Activated CD4-positive, CD25-positive, alpha-beta regulatory T cell treated with anti-CD3 and anti-CD28 coated beads, Interleukin-2, amount 50 U/mL, for 72 hours (primary cell): ENCODE results near the gene MYRIP.
"Not testable (repeated sequence)": the region's sequence is repeated elsewhere in the genome, so short reads cannot be mapped to it uniquely, and the experiment has no call there.

Source experiments
- DNase-seq: peaks from one replicate; pipeline ENCODE4 v3.0.0; 2021

MYRIP gene

DNA sequence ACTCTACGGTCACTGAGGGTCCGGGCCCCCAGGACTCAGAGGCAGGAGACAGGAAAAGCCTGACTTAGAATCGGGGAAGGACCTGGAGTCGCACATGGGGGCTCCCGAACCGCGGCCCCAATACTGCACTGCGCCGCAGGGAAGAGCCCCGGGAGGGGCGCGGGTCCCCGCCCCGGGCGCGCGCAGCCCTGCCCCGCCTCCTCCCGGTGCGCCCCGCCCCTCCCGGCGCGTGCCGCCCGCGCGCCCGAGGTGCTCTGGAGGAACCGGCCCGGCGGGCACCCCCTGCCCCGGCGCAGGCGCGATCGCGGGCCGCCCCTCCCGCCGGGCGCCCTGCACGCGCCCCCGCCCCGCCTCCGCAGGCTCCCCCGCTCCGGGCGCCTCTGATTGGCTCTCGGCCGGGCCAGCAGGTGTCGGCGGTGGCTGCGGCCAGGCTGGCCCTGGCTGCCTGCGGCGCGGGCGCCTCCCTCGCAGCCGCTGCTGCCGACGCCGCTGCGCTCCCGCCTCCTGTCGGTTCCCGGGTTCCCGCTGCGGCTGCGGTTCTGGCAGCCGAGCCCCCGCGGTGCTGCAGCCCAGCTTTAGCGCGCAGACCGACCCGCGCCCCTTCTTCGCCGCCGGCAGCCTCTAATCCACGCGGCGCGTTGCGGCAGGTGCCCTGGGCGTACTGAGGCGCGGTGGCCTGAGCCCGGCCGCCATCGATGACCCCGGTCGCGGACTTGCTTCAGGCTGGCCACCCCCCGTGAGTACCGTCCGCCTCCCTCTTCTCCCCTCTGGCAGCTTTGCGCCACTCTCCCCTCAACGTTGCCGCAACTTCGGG lies at the start of gene MYRIP:
Gene MYRIP (plus strand): TSS at position 429 of the 814 bp plus-strand sequence. CDS start 91,208 bp downstream, outside the sequence.
- DNase-seq = no peak

DNA sequence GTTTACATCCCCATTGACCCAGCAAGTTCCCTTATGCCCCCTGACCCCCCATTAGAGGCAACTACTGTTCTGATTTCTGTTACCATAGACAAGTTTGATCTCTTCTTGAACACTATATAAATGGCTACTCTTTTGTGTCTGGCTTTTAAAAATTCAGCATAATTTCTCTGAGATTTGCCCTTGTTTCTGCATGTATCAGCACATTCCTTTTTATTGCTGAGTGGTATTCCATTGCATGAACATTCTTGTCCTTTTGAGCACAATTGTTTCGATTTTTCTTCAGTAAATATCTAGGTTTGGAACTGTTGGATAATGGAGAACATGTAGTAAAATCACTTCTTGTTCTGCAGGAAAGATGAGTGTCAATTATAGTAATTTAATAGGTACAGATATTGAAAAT lies 49.1 kb upstream of the MYRIP start:
- DNase-seq = no peak

DNA sequence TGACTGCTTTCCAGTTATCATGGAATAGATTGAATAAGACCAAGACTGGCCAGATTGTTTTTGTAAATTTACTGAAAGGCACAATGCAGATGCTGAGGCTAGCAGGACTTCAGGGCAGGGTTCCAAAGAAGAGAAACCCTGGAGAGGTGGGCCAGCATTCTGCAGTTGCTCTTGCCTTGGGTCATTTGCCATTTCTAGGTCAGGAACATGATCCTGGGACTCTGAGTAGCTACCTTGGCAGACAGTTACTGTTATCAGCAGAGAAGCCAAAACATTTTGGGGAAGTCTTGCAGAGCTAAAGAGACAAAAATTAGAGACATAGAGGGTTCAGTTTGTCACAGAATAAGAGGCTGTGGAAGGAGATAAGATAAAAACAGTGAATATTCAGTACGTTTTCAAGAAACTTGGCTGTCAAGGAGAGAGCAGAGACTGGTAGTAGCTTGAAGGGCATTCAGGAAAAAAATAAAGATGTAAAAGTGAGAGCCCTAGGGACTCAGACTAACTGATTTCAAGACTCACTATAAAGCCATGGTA lies 46.8 kb upstream of the MYRIP start:
- no peak for DNase-seq

DNA sequence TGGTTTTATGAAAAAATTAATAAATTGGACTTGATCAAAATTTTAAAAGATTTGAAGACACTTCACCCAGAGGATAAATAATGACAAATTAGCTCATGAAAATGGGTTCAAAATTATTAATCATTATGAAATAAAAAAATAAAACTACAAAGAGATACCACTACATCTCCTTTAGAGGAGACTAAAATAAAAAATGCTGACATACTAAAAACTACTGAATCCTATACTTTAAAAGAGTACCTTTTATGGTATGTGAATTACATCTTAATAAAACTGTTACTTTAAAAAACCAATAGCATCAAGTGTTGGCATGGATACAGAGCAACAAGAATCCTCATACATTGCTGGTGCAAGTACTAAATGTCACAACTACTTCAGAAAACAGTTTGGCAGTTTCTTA lies 46.0 kb upstream of the MYRIP start:
- DNase-seq = no peak

DNA sequence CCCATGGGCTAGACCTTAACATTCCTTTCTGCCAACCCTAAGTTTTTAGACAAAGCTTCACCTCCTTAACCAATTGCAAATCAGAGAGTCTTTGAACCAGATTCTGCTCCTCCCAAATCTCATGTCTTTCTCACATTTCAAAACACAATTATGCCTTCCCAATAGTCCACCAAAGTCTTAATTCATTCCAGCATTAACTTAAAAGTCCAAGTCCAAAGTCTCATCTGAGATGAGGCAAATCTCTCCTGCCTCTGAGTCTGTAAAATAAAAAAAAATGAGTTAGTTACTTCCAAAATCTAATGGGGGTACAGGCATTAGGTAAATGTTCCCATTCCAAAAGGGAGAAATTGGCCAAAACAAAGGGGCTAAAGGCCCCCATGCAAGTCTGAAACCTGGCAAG lies 43.8 kb upstream of the MYRIP start:
- DNase-seq = no peak

DNA sequence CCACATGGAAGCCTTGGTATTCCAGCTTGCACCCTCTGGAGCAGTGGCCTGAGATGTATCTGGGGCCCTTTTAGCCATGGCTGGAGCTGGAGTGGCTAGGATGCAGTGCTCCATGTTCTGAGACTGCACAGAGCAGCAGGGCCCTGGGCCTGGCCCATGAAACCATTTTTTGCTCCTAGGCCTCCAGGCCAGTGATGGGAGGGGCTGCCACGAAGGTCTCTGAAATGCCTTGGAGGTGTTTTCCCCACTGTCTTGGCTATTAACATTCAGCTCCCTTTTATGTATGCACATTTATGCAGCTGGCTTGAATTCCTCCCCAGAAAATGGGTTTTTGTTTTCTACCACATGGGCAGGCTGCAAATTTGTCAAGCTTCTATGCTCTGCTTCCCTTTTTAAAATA lies 43.0 kb upstream of the MYRIP start:
- no peak for DNase-seq

DNA sequence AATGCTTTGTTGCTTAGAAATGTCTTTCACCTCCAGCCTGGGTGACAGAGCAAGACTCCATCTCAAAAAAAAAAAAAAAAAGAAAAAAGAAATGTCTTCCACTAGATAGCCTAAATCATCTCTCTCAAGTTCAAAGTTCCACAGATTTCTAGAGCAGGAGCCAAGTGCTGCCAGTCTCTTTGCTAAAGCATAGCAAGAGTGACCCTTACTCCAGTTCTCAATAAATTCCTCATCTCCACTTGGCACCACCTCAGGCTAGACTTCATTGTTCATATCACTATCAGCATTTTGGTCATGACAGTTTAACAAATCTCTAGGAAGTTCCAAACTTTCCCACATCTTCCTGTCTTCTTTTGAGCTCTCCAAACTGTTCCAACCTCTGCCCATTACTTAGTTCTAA lies 42.5 kb upstream of the MYRIP start:
- DNase-seq = not testable (repeated sequence)

DNA sequence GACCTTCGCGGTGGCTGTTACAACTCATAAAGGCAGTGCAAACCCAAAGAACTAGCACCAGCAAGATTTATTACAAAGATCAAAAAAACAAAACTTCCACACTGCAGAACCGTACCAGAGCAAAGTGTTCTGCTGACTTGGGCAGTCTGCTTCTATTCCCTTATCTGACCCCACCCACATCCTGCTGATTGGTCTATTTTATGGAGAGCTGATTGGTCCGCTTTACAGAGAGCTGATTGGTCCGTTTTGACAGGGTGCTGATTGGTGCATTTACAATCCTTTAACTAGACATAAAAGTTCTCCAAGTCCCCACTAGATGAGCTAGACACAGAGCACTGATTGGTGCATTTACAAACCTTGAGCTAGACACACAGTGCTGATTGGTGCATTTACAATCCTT lies 31.2 kb upstream of the MYRIP start:
- DNase-seq = not testable (repeated sequence)

DNA sequence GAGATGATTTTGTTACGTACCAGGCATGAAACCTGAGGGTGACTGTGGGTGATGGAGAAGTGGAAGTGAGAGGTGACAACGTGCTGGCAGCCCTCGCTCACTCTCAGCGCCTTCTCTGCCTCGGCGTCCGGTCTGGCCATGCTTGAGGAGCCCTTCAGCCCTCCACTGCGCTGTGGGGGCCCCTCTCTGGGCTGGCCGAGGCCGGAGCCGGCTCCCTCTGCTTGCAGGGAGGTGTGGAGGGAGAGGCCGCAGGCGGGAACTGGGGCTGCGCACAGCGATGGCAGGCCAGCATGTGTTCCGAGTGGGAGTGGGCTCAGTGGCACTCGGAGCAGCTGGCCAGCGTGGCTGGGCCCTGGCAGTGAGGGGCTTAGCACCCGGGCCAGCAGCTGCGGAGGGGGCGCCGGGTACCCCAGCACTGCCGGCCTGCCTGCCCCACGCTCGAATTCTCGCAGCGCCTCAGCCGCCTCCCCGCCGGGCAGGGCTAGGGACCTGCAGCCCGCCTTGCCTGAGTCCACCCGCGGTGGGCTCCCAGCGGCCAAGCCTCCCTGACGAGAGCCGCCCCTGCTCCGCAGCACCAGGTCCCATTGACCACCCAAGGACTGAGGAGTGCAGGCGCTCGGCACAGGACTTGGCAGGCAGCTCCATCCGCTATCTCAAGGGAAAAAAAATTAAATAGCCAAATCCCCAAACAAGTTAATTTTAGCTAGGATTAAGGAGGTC lies 29.7 kb upstream of the MYRIP start:
- no peak for DNase-seq

DNA sequence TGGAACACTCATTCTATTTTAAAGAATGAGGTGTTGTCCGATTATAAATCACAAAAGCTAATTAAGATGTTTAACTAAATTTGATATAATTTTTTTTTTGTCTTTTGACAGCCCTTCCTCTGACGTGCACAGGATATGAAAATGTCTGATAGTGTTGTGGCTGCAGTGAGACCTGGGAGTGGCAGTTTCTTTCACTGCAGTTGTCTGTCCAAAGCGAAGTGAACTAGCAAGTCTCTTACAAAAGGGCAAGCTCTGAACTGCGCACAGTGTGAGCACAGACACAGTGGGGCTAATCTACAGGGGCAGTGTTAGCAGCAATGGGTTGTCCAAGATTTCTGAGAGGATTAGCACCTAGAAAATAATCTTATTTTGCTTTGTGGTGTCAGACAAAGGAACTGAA lies 29.1 kb upstream of the MYRIP start:
- DNase-seq = no peak

DNA sequence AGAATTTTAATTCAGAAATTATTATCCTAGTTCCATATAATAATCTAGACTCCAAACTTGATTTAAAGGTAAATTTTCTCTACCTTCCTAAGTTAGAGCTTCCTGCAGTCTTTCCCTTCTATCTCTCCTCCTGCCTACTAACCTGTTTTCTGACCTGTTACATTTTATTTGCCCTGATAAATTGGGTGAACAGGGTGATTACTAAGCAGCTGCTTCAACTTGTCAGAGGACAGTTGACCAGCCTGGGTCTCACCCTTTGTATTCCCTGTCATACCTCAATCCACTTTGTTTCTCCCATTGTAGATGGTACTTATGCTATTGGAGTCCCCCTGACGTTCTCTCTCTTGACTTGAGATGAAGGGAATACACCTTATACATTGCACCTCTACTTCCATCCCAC lies 28.4 kb upstream of the MYRIP start:
- no peak for DNase-seq

DNA sequence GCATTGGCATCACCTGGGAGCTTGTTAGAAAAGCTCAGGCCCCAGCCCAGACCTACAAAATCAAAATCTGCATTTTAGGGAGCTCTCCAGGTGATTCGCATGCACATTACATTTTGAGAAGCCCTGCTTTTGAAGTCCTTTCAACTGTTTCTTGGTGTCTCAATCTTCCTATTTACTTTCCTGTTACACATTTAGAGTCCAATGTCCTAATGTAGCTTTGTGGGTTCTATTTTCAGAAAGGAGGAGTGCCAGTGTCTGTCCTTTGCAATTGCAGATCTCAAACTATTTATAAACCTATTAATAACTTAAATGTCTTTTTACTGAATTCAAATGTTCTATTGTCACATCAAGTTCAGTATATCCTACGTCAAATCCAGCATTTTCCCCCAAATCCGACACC lies 27.8 kb upstream of the MYRIP start:
- DNase-seq = no peak

DNA sequence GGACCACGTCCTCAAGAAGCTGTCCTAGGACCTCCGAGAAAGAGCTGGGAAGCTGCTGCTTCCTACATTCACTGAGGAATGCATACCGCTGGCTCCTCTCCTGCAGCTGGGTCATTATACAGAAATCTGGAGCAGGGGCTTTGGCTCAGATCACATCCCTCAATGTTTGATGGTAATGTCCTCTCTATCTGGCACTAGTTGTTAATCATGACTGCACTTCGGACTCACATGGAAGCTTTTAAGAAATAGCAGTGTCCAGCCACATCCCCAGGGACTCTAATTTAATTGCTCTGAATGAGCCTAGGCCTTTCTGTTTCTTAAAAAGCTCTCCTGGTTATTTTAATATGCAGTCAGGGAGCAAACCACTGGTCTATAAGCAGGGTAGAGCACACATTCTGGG lies 25.7 kb upstream of the MYRIP start:
- DNase-seq = no peak

DNA sequence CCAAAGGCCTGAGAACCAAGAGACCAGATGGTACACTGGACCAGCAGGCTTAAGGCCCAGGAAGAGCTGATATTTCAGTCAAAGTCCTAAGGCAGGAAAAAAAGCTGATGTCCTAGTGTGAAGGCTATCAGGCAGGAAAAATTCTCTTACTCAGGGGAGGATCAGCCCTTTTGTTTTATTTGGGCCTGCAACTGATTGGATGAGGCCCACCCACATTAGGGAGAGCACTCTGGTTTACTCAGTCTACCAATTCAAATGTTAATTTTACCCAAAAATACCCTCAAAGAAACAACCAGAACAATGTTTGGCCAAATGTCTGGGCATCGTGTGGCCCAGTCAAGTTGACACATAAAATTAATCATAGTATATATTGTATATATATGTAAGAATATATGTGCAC lies 24.5 kb upstream of the MYRIP start:
- no peak for DNase-seq

DNA sequence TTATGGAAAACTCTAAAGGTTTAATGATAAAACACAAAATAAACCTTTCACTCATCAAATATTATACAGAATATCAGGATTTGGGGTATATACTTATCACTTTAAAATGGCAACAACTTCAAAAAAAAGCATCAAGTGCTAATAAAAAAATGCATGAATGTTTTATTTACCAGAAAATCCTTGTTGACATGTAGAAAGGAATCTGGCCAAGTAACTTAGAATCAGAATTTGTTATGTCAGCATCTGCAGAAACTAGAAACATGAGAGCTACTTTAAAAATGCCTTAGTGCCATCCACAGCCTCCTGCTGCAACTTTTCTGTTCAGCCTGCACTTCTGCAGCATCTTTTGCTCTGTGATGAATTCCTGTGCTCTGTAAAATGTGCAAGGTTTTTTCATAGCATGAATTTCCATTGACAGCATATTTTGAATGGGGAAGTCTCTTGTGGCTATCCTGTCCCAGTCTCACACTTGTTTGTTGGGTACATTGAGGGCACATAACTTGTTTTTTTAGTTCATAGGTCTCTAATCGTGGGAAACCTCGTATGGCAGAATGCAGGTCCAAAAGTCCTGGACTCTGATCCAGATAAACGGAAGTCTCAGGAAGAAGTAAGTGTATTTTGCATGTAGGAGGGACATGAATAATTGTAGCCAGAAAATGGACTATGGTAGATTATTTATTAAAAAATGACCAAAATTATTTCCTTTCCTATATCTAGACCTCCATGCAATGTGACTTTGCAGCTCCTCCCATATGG lies 21.1 kb upstream of the MYRIP start:
- DNase-seq = no peak

DNA sequence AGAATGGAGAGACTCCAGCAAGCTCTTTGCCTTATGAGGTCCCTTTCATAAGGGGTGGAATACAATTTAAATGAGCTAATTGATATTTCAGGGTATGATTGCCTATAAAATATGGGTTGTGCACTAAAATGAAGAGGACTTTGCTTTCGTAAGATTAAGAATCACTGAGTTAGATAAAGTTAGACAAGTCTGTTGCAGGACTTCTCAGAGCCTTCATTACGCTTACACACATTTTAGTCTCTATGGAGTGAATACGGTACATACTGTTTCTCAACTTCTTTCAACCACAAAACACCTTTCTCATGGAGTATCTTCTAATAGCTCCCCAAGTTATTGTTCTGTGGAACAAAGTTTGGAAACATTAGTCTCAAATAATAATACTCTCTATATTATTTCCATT lies 17.8 kb upstream of the MYRIP start:
- DNase-seq = no peak

DNA sequence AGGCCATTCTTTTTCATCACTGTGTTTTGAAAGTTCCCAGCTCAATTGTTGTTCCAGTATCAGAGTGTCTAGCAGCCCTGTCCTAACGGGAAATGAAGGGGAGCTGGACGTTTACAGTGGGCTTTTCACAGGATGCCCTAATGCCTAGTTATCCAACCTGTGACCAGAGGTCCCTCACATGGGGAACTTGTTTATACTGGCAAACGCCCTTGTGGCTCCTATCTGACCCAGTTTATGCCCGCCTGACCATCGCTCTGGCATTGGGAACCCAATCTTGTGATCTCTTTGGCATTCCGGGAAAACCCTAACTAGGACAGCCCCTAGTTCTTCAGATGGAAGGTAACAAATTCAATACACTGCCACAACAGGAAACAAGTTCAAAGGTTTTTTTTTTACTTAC lies 14.5 kb upstream of the MYRIP start:
- DNase-seq = no peak

DNA sequence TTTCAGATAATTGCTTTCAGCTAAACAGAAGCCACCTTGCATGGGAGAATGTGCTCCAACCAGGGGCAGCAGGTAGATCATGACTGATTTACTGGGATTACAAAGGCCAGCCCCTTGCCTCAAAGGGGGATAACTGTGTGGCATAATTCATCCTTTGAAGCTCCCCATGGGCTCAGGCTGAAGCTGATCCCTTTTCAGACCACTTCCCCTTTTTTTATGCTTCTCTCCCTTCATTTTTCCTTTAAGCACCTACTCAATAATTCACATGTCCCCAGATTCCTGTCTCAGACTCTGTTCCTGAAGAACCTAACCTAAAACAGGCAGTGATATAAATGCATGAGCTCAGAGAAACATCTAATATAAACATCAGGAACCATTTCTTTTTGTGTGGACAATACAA lies 8.2 kb upstream of the MYRIP start:
- DNase-seq = no peak

DNA sequence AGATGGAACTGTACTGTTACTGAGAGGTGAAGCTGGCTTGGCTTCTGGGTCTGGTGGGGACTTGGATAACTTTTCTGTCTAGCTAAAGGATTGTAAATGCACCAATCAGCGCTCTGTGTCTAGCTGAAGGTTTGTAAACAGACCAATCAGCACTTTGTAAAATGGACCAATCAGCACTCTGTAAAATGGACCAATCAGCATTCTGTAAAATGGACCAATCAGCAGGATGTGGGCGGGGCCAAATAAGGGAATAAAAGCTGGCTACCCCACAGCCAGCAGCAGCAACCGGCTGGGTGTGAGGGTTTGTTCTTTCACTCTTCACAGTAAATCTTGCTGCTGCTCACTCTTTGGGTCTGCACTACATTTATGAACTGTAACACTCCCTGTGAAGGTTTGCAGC lies 6.9 kb upstream of the MYRIP start:
- not testable (repeated sequence) for DNase-seq

DNA sequence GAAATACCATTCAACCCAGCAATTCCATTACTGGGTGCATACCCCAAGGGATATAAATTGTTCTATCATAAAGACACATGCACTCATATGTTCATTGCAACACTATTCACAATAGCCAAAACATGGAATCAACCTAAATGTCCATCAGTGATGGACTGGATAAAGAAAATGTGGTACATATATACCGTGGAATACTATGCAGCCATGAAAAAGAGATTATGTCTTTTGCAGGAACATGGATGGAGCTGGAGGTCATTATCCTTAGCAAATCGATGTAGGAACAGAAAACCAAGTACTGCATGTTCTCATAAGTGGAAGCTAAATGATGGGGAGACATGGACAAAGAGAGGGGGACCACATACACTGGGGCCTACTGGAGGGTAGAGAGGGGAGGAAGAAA lies 5.5 kb upstream of the MYRIP start:
- no peak for DNase-seq

DNA sequence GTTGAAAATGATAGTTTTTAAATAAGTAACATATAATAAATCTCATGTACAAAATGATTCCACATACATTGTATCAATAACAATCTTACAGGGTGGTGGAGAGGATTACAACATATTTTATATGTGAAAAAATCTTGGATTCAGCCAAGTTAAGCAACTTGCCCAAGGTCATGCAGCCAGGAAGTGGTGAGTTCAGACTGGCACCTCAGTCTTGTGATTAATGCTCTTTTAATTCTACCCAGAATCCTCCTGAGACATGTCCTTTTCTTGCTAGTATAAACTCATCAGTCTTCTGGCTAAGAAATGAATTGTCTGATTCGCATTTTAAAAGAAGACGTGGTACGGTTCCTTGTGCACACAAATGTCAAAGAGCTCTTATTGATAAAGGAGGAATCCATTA lies 4.5 kb upstream of the MYRIP start:
- DNase-seq = no peak

DNA sequence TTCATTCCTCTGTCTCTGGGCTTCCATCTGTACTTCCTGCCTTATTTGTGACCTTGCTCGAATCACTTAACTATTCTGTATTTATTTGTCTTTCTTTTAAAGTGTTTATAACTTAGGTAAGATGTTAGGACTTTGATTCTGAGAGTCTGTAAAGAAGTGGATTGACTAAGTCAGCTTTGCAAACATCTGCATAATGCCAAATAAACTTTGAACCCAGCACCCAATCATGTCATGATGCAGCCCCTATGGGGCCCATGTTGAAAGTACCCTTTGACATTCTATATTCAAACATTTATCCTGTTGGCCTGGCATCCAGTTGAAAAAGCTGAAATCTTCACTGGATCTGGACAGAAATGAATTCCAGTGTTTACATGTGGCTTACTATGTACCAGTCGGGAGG lies 3.8 kb upstream of the MYRIP start:
- DNase-seq = no peak

DNA sequence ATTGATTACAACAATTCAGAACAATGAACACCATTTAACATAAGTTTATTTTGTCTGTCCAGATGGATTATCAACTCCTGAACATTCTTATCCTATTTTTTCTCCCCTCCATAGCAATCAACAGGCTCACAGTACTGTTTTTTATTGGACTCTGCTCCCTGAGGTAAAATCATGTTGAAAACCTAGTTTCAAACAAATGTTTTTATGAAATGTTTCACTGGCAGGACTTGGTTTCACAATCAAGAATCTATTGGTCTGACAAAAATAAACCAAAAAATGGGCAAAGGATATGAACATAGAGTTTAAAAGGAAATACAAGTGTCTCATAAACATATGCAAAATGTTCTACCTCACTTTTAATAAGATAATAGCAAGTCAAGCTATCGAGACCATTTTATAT lies 2.6 kb upstream of the MYRIP start:
- DNase-seq = no peak
